Thoracic aorta endothelial cell (primary cell): ENCODE data around the gene TRMT112. TPM values are rescaled to one million over a fixed set of nuclear protein-coding genes. Genes with fewer than 3 reads are reported as not detected.

ENCODE experiments used
- small RNA-seq: library from RNA; depleted of rRNA; stranded (forward); fragments of <200 nt; gene quantifications from one replicate; pipeline ENCODE3, GENCODE V24; 2012
- total RNA-seq: library from RNA; depleted of rRNA; stranded (reverse); fragments of >200 nt; gene quantifications from 2 replicates; pipeline ENCODE4 v1.2.3, GENCODE V29; 2012

TRMT112 gene
- total RNA-seq, result 172 and 196 TPM in 2 replicates

GRCh38 chr11:64317325-64317960, at the start of gene TRMT112:
Gene TRMT112, minus strand, starts transcription at chr11:64317559. Its CDS starts 33 bp downstream, at chr11:64317526.

GRCh38 chr11:64358907-64359711, 41.8 kb upstream of the TRMT112 start, which contains the start of gene RPS6KA4:
Gene RPS6KA4, plus strand, starts transcription at chr11:64359162. Its CDS starts 74 bp downstream, at chr11:64359236.

GRCh38 chr11:64339754-64340408, 22.5 kb upstream of the TRMT112 start, which contains the start of gene CCDC88B:
Gene CCDC88B, plus strand, starts transcription at chr11:64340204. Its CDS starts 63 bp downstream, at chr11:64340267.

DNA sequence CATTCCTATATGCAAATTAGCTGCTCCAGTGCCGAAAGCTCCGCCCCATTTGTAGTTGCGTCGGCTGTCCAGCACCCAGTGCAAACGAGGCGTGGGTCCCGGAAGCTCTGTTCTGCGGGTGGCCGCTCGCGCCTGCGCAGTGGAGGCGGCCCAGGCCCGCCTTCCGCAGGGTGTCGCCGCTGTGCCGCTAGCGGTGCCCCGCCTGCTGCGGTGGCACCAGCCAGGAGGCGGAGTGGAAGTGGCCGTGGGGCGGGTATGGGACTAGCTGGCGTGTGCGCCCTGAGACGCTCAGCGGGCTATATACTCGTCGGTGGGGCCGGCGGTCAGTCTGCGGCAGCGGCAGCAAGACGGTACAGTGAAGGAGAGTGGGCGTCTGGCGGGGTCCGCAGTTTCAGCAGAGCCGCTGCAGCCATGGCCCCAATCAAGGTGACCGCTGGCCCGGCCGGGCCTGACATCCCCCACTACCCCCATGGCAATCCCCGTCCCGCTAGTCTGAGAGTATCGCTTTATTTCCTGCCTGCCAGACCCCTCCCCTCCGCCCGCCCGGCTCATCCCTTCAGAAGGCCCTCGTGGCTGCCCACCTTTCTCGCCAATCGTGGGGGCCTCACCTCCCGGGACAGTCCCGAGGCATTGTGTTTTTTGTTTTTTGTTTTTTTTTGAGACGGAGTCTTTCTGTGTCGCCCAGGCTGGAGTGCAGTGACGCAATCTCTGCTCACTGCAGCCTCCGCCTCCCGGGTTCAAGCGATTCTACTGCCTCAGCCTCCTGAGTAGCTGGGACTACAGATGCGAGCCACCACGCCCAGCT, 804 bp upstream of the TRMT112 start, which contains the start of gene PRDX5:
PRDX5 (plus strand) TSS at position 161 of the 805 bp plus-strand sequence; CDS start at position 256, 95 bp downstream.

DNA sequence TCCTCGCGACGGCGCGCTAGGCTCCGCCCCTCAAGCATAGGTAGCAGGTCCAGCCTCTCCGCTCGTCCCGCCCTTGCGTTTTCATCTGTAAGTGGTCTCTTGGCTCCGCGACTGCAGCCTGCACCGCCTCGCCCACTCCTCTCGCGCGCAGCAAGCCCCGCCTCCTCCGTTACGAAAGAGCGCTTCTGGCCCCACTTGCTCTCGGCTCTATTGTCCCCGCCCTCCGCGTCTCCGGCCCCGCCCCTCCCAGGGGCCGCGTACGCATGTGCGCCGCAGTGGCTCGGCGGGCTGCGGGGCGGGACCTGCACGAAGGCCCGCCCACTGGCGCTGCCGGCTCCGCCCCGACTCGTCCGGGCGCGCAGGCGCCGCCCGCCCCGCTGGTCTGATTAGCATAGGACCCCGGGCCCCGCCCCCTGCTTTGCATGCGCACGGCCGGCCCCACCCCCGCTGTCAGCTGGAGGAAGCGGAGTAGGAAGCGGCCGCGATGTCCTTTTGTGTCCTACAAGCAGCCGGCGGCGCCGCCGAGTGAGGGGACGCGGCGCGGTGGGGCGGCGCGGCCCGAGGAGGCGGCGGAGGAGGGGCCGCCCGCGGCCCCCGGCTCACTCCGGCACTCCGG, 12.2 kb downstream of the TRMT112 start, which contains the start of gene ESRRA:
ESRRA (plus strand) TSS at position 450 of the 616 bp plus-strand sequence. CDS start 1,656 bp downstream, outside the sequence.

GRCh38 chr11:64299847-64300648, 17.3 kb downstream of the TRMT112 start, which contains the start of gene CATSPERZ:
Gene CATSPERZ, plus strand, starts transcription at chr11:64300358. Its CDS starts 53 bp downstream, at chr11:64300411.

DNA sequence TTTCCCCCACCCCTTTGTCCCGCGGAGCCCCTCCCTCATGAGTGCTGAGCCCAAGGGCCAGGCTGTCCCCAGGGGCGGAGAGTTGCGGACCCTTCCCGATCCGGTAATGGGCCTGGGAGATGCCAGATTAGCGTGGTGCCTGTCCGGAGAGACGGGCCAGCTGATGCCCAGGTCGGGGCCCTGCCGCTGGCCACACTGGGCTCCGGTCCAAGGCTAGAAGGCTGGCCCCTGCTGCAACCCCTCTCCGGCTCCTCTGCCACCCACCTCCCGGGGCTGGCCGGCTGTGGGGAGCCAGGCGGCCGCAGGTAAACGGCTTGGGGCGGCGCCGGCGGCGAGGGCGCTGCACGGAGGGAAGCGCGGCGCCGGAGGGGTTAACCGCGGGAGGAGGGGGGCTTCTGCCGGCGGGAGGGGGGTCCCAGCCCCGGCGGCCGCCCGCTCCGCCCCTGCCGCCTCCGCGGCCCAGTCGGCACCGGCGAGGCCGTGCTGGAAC, 26.1 kb downstream of the TRMT112 start, which contains the start of gene KCNK4:
KCNK4 (plus strand) TSS at position 41 of the 490 bp plus-strand sequence. CDS start 1,717 bp downstream, outside the sequence.

GRCh38 chr11:64284962-64285884, 32.1 kb downstream of the TRMT112 start, which contains the start of gene GPR137:
Gene GPR137, plus strand, starts transcription at chr11:64285848. Its CDS starts 677 bp downstream, at chr11:64286525.

DNA sequence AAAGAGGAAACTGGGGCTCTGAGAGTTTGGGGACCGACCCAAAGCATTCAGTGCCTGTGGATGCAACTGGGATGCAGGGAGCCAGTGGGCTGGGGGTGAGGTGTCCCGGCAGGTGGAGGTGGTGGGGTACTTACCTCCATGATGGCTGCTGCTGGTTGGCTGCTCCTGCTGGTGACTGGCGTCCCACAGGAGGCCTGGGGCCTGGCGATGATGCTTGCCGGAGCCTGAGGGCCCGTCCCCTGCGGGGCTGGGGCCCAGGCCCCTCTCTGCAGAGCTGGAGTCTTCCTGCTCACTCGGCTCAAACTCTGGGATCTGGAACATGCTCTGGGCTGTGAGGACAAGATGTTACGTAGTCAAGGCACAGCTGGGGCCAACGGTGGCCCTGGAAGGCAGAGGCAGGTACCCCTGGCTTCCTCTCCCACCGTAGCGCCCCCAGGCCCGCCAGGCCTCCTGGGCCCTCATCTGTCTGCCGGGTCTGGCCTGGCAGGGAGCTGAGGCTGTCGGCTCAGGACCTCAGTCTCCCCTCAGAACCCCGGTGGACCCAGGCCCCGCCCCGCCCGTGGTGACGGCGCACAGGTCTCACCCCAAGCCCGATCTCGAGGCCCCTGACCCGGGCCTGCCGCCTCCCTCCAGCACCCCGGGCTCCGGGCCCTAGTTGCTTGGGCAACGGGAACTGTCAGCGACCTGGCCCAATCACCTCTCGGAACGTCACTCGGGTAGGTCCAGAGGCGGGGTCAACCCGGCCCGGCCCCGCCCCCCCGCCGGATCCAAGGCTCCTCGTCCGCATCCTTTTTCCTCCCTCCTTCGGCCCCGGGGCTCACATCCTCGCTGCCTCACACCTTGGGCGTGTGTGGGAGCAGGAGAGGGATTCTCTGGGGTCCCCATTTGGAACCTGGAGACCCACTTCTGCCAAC, 33.1 kb downstream of the TRMT112 start, which contains the start of gene BAD:
BAD (minus strand) TSS at position 618 of the 914 bp plus-strand sequence; CDS start at position 321, 297 bp downstream.

Small RNAs within 50 kb of the gene (small RNA-seq; reads per million reads assigned to genes)
- gene MIR7155, result not detected
- not detected for gene RF00019

Other genes with a start within 250 kb of the TRMT112 start
- gene MACROD1, start 151.4 kb downstream of the TRMT112 start, total RNA-seq, result 12.4 and 18.5 TPM in 2 replicates
- 247 and 273 TPM in 2 replicates for gene STIP1, start 131.4 kb downstream of the TRMT112 start, total RNA-seq
- gene FERMT3, start 110.8 kb downstream of the TRMT112 start, total RNA-seq, result 124 and 138 TPM in 2 replicates
- gene TRPT1, start 91.4 kb downstream of the TRMT112 start, total RNA-seq, result 18.2 and 22.8 TPM in 2 replicates
- gene NUDT22, start 91.3 kb downstream of the TRMT112 start, total RNA-seq, result 27.9 and 34.0 TPM in 2 replicates
- gene DNAJC4, start 87.0 kb downstream of the TRMT112 start, total RNA-seq, result 8.1 and 8.9 TPM in 2 replicates
- 11.0 and 14.8 TPM in 2 replicates for gene VEGFB, start 83.0 kb downstream of the TRMT112 start, total RNA-seq
- 23.8 and 34.0 TPM in 2 replicates for gene FKBP2, start 76.5 kb downstream of the TRMT112 start, total RNA-seq
- 258 and 294 TPM in 2 replicates for gene PPP1R14B, start 70.6 kb downstream of the TRMT112 start, total RNA-seq
- 61.2 and 61.6 TPM in 2 replicates for gene PLCB3, start 66.0 kb downstream of the TRMT112 start, total RNA-seq
- gene BAD, start 32.9 kb downstream of the TRMT112 start, total RNA-seq, result 49.2 and 51.7 TPM in 2 replicates
- gene GPR137, start 31.7 kb downstream of the TRMT112 start, total RNA-seq, result 9.1 and 9.7 TPM in 2 replicates
- gene KCNK4, start 26.3 kb downstream of the TRMT112 start, total RNA-seq, result 0.07 TPM in 1 of 2 replicates, not detected in the other
- 0.27 and 0.57 TPM in 2 replicates for gene CATSPERZ, start 17.2 kb downstream of the TRMT112 start, total RNA-seq
- gene ESRRA, start 12.0 kb downstream of the TRMT112 start, total RNA-seq, result 26.4 and 27.5 TPM in 2 replicates
- gene PRDX5, start 562 bp upstream of the TRMT112 start, total RNA-seq, result 108 and 151 TPM in 2 replicates
- gene CCDC88B, start 22.6 kb upstream of the TRMT112 start, total RNA-seq, result 1.1 and 1.9 TPM in 2 replicates
- gene RPS6KA4, start 41.6 kb upstream of the TRMT112 start, total RNA-seq, result 35.1 and 49.9 TPM in 2 replicates
- gene SLC22A11, start 238.4 kb upstream of the TRMT112 start, total RNA-seq, result not detected in 2 replicates